GM19328 (cell line): ENCODE measurements around the gene XXYLT1.
"Not testable (repeated sequence)": the region's sequence is repeated elsewhere in the genome, so short reads cannot be mapped to it uniquely, and the experiment has no call there.

Source experiments
- ATAC-seq: cut with Tn5 transposase; IDR thresholded peaks from one replicate; pipeline ENCODE4 v1.9.1; 2021; ENCODE audit warnings: mild to moderate bottlenecking, moderate library complexity; ENCODE audit not compliant: unreplicated experiment

XXYLT1 gene

DNA sequence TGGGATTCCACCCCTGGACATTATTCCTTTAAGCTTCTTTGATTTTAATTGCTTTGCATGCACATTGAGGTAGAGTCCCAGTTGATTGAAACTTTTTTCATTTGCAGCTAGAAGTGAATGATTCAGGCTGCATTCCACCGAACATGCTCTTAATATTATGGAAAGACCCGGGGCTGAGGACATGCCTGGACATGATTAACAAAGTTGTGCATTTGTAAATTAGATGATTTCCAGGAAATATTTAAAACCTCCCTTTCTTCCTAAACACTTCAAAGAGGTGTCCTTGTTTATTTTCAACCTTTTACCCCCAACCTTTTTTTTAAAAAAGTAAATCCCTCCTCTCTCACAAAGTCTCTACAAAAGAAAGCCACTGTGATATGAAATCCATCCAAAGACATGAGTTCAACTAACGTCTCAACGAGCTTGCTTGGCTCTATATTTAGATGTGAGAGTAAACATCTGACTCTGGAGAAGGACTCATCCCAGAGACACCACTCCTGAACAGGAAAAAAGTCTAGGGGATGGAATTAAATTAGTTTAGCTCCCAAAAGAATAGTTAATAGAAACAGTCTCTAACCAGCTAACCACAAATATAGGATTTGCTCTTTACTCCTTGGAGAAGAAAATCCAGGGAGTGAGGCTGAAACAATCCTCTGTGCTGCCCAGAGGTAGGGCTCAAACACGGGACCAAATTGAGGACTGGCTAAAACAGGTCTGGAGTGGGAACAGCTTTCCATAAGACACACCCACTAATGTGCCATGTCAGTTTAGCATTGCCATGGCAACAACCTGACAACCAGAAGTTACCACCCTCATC is 83.1 kb downstream of the XXYLT1 start:
- ATAC-seq = no peak

DNA sequence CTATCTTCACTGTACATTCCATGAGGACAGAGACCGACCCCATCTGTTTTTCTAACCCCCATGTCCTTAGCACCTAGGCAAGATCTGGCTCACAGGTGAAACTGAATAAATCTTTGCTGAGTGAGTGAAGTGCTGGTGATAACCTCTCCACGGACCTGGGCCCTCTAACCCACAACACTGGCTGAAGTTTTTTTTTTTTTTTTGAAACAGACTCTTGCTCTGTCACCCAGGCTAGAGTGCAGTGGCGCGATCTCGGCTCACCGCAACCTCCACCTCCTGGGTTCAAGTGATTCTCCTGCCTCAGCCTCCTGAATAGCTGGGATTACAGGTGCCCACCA is 84.3 kb downstream of the XXYLT1 start:
- ATAC-seq = not testable (repeated sequence)

DNA sequence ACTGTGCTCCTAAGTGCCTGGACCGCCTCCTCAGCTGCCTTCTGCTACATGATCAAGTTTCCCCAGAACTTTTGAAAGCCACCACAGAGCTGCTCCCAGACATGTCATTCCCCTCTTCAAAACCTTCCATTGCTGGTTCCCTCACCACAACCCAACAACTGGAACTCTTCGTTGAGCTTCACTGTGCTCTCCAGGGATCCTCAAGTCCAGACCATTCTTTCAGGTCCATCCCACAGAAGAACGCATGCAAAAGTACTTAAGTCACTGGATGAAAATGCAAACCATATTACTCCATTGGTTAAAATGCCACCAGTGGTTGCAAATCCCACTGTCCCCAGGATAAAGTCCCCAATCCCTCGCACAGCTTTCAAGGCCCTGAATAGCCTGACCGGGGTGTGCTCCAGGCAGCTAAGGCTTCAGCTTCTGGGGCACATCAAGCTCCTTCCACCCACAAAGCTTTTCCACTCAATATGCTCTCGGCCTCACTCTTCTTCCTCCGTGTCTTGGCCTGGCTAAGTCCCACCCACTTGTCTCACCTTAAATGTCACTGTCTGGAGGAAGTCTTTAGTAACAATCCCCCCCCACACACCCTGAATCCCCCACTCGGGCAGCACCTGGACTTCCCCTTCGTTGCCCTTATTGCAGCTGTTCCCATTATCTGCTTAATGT is 84.8 kb downstream of the XXYLT1 start:
- no peak for ATAC-seq

DNA sequence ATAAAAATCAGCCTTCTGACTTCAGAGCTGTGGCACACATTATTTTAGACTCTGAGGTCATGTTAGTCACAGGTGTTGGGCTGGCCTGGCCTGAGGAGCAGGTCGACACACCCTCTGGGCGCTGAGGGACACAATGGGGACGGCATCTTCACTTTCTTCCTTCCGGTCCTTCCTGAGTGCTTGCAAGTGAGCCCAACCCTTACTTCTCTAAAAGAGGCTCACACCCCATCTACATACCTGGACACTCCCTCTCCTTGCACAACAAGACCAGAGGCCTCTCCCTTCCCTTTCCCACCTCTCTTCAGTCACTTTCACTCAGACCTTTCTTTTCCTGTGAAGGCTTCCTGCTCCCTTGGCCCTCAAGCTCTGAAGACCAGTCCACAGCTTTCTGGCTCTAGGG is 85.4 kb downstream of the XXYLT1 start:
- no peak for ATAC-seq

DNA sequence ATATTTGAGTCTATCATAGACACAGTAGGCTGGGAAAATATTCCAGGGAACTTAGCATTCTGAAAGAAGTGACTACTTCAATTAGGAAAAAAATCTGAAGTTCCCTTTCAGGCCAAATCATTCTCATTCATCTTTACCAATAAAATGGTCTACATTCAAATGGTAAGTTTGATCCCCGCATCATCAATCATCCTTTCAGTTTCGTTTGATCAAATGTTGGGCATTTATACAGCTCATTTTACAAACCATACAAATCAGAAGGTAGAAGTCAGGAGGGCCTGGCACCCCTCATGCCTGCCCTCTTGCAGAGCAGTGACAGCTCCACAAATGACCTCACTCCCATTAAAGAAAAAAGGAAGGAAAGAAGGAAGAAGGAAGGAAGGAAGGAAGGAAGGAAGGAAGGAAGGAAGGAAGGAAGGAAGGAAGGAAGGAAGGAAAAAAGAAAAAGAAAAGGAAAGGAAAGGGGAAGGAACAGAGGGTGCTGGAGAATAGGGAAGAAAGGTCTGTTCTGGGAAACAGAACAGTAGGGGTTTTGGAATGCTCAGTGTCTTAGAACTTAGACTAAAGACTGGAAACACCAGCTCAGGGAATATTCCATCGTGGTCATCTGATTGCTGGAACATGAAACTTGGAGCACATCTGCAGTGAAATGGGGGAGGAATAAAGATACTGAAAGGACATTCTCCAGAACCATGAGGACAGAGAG is 86.1 kb downstream of the XXYLT1 start:
- no peak for ATAC-seq

DNA sequence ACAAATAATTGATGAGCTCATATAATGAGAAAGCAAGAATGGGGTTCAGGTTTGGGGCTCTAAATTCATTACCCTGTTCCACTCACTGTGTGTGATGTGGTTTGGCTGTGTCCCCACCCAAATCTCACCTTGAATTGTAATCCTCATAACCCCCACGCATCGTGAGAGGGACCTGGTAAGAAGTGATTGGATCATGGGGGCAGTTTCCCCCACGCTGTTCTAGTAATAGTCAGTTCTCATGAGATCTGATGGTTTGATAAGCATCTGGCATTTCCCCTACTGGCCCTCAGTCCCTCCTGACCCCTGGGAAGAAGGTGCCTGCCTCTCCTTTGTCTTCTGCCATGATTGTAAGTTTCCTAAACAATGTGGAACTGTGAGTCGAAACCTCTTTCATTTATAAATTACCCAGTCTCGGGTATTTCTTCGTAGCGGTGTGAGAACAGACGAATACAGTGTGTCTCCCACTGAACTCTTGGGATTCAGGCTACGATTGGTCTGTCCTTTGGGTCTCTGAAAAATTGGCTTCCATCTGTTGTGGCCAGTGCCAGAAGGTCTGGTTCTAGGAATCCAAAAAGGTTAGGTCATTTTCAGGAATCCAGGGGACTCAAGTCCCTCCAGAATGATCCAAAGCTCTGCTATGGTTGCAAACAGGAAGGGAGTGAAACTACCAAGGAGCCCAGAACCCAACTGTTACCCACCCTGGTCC is 87.7 kb downstream of the XXYLT1 start:
- no peak for ATAC-seq

DNA sequence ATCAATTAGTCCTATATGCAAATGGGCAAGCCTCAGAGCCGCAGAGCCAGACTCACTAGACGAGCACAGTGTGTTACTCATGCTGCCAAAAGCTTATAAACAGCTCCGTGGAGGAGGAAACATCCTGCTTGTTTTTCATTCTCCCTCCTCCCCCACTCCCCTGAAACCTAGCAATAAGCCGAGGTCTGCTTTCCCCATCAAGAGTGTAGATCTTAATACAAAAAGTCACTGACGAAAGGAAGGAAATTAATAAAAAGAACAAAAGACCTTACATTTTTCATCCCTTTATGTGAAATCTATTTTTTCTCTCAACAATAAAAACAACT is 88.5 kb downstream of the XXYLT1 start:
- ATAC-seq = no peak

DNA sequence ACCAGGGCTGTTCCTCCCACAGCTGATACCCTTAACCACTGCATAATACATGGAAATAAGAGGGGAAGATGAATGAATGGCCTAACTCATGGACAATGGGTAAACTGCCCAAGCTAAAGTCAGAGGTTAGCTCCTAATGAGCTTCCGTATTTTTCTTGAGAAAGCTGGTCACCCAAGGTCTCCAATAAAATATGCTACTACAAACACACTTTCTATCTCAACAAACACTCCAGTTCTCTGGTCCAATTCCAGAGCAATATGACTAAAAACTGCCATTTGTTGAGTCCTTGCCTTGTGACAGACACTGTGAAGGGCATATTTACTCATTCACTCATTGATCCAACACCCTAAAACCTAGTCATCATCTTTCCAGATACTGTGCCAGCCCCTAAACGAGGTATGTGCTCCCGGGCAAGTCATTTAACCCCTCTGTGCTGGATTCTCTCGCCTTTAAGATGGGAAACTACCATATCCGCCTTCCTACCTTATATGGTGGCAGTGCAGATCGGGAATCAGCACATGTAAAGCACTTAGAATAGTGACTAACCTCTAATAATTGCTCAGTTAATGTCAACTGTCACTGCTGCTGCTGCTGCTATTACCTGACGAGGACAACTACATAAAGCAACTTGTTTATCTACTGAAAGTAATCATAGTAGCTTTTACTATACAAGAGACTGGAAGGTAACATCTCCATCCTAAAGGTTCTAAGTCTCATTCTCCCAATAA is 89.1 kb downstream of the XXYLT1 start:
- ATAC-seq = no peak

DNA sequence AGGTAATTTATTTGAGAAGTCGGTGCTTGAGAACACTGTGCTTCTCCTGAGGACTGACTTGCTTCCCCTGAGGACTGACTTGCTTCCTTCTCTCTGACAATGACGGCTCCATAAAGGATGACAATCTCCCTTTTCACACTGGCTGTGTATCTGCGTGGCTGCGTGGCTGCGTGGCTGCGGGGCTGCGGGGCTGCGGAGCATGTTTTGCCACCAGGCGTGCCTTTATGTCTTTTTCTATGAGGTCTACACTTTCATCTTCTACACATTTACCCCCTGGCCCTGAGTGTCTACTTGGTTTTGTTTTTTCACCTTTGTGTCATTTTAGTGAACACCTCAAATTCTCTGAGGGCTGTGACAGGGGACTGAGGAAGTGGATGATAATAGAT is 89.9 kb downstream of the XXYLT1 start:
- ATAC-seq = no peak

DNA sequence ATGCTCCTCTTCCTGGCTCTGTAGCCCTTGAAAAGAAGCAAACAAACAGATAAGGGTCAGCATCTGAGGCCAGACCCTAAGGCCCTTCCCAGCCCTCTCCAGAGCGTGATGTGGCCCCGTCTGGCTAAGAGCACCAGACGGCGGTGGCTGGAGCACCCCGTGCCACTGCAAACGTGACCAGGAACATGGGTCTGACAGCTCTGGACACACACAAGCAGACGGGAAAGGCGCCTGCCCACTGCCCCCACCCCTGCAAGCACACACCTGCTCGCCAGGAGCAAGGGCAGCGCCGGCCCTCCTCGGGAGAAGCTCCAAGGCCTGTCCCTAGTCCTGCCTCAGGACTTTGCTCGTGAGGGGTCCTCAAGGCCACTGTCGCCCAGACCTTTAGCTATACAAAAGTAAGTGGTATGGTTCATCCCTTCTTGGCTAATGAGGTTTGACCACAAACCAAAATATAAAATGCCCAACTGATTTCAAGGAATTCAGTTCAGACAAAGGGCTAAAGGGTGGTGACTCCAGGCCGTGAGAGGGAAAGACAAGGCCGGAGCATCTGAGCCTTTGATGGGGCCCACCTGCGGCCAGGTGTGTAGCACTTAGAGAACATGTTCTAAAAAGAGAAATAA is 90.4 kb downstream of the XXYLT1 start:
- no peak for ATAC-seq

DNA sequence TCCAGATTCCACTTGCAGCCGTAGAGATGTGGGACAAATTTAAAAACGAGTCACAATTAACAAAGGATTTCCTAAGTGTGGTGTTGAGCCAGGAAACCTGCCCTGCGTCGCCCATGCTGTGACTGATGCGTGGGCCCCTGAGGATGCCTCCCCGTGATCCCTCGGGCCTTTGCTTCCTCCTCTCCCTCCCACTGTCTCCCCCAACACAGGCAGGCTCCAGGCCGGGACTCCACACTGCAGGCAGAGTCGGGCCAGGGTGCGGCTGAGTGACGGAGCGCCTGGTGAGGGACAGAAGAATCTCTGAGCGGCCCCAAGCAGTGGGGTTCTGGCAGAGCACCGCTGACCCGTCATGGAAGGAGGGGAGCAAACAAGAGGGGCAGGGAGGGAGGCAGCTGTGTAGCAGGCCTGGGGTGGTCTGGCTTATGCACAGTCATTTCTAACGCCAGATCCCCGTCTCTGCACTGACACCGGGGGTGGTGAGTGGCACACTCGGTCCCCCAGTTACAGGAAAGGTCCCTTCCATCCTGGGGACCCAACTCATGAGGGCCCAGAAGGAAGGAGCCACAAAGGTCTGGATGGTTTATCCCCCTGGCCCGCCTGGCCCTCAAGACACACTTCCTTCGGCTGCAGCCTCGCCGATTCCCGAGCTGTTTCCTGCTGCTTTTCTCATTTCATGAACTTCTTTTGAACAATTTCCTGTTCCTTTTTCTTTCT is 91.0 kb downstream of the XXYLT1 start:
- no peak for ATAC-seq

DNA sequence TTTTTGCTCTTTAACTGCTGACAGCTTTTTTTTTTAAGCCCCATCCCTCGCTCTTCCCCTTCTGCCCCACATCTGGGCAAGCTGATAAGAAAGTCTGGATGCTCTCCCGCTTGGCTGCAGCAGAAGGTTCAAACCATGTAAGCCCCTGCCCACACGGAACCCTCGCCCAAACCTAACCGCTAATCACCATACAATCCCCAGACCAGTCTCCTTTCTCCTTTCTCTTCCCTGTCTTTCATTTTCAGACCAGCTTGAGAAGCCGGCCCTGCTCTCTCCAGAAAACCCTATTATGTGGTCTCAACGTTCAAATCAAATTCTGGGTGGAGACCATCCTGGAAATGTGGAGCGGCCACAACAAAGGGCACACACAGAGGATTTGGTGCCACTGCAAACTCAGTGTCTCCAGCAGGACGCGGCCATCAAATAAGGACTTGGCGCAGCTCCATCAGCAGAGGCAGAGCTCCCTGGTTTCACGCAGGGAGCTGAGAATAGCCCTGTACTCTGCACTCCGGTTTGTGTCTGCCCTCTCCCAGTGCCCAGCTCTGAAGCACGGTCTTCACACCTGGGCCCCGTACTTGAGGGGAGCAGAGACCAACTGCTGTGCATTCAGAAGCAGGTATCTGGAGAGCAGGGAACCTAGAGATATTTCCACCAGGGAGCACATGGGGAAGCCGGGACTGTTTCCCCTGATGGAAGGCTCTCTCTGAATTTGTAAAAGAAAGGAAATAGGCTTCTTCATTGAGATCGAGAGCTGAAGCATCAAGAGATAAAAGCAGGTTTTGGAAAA is 92.6 kb downstream of the XXYLT1 start:
- ATAC-seq = no peak

DNA sequence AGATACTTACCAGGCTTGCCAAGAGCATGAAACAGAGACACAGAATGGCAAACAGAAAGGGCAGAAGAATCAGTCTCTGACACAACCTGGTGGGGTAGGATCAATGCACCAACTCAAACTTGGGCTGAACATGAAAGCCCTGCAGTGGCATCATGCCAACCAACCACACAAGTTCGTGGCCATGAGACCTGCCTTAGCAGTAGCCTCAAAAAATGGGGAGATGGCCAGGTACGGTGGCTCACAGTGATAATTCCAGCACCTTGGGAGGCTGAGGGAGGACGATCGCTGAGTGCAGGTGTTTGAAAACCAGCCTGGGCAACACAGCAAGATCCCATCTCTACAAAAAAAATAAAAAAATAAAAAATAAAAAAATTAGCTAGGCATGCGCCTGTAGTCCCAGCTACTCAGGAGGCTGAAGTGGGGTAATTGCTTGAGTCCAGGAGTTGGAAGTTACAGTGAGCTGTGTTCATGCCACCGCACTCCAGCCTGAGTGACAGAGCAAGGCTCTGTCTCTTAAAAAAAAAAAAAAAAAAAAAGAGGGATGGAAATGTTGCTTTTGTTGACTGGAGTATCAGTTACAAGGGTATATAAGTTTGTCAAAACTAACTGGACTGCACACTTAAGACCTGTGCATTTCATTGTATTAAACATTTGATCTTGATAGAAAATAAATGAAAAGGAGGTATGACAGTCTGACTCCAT is 93.4 kb downstream of the XXYLT1 start:
- ATAC-seq = no peak

DNA sequence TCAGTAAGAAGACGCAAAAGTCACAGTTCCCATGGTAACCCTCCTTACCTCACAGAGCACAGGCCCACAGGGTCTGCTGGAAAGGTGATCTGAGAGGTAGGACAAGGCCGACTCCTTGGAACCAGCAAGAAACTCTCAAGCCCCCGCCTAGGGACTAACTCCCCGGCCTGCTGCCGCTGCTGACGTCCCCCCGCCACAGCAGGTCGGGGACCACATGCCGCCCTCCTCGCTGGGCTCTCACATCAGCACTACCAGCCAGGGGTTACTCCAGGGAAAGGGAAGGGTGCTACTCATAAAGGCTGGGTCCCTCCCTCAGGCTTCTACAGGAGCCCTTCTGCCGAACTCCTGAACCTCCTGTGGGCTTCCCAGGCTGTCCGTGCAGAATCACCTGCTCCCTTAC is 94.2 kb downstream of the XXYLT1 start:
- no peak for ATAC-seq

DNA sequence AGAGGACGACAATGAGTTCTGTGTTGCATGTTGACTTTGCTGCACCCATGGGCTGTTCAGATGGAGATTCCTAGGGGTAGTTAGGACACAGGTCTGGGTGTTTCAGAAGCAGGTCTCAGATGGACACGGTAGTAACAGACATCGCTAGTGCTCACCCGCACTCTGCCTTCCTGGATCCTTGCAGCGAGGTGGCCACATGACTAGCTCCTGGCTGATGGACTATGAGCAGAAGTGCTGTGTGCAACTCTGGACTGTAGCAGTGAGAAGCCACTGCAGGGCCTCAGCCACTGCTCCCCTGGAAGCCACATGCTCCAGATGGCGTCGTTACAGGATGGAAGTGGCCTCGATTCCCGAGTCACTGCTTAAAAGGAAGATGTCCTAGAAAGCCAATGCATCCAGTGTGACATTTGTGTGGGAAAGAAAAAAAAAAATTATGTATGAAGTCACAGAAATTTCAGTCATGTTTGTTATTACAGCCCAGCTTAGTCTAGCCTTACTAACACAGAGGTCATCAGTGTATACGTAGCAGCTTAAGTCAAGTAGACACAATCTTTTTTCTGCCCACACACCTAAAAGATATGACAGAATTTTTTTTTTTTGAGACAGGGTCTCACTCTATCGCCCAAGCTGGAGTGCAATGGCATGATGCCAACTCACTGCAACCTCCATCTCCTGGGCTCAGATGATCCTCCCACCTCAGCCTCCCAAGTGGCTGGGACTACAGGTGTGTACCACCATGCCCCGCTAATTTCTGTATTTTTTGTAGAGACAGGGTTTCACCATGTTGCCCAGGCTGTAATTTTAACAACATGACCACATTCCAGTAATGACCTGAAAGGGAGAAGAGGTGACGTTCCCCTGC is 95.3 kb downstream of the XXYLT1 start:
- ATAC-seq = no peak

DNA sequence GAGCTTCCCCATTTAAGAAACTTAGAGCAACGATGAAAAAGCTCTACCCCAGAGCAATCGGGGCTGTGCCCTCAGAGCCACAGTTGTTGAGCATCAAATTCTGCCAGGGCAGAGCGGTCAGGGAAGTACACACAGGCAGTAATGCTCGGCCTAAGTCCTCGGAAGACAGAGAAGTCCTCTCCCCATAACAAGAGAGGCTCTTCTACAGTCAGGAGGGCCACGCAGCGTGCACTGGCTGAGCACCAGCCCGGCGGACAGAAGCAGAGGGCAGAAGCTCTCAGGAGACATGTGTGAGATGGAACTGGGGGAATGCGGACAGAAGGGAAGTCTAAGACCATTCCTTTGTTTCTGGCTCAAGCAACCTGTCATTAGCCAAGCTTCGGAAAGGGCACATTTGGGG is 95.9 kb downstream of the XXYLT1 start:
- no peak for ATAC-seq

DNA sequence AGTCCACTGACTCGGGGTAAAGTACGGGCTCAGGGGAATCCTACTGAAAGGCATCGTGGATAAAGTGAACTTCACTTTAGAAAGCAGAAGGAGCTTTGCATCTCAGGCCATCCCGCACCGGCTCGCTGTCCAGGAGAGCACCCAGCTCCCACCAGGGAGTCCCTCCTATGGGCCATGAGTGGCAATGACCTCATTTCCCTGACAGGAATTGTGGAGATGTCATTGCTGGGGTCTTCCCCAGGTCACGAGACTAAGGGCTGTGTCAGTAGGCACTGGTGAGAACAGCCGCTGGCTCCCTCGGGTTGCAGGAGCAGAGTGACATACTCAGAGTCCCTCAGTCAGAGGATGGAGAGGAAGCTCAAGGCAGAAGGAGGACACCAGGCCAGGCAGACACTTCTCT is 97.3 kb downstream of the XXYLT1 start:
- ATAC-seq = no peak

DNA sequence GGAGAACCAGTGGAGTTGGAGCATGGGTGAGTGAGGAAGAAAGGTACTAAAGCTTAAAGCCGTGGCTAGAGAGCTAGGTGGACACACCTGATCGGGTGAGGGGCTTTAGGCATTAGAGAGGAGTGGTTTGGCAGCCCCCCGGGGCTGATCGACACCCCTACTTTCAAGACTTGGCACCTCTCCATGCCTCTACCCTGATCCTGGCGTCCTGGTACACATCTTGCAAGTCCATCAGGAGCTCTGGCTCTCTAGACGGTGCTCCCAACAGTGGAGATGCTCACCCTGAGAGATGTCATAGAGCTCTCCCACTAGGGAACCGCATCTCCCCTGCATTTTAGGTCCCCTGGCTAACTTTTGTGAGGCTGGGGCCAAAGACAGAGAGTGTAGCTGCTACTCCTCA is 98.1 kb downstream of the XXYLT1 start:
- ATAC-seq = no peak
